Endothelial cell of umbilical vein (primary cell): ENCODE measurements around the gene RNF112.

Experiments used
- EZH2 ChIP-seq: IDR thresholded peaks from 2 replicates; pipeline ENCODE4 v1.6.1; 2012; ENCODE audit warnings: borderline replicate concordance, low read depth, mild to moderate bottlenecking, moderate library complexity, low read length, inconsistent platforms; ENCODE audit not compliant: severe bottlenecking
- FOS ChIP-seq: IDR thresholded peaks from 2 replicates; pipeline ENCODE4 v1.6.1; 2011; ENCODE audit warnings: mild to moderate bottlenecking, low read length, moderate library complexity, borderline replicate concordance; ENCODE audit not compliant: insufficient read depth
- GATA2 ChIP-seq: IDR thresholded peaks from 2 replicates; pipeline ENCODE4 v1.7.0; 2011; ENCODE audit warnings: low read depth, mild to moderate bottlenecking, moderate library complexity, mixed read lengths, low read length; ENCODE audit not compliant: insufficient read length, insufficient read depth
- JUN ChIP-seq: IDR thresholded peaks from 2 replicates; pipeline ENCODE4 v1.6.1; 2011; ENCODE audit warnings: borderline replicate concordance, low read depth; ENCODE audit not compliant: insufficient read length, insufficient read depth
- MYC ChIP-seq: IDR thresholded peaks from one replicate; pipeline ENCODE4 v1.6.1; 2011; ENCODE audit warnings: mild to moderate bottlenecking, low read depth, low read length
- POLR2A ChIP-seq: IDR thresholded peaks from 2 replicates; pipeline ENCODE4 v1.6.1; 2012; ENCODE audit warnings: low read depth, mild to moderate bottlenecking, control low read depth, low read length
- POLR2AphosphoS5 ChIP-seq: IDR thresholded peaks from 2 replicates; pipeline ENCODE4 v1.6.1; 2012; ENCODE audit warnings: low read depth, mild to moderate bottlenecking, control low read depth, low read length, moderate library complexity; ENCODE audit not compliant: insufficient read depth
- TF ChIP-seq, protein P1 (sequence below), 2 donors: IDR thresholded peaks; 1 replicate in 1 of 2; 2 replicates in 1 of 2; pipeline ENCODE4 v1.5.1; 2011; ENCODE audit warnings: low read length in 2 of 2, mild to moderate bottlenecking in 2 of 2, moderate library complexity in 2 of 2, control low read depth in 1 of 2, inconsistent platforms in 1 of 2, low read depth in 1 of 2; ENCODE audit not compliant: insufficient read depth in 1 of 2; ENCODE audit errors: extremely low read depth in 1 of 2
- TF ChIP-seq, protein P2 (sequence below): IDR thresholded peaks from 2 replicates; pipeline ENCODE4 v1.6.1; 2011; ENCODE audit not compliant: insufficient read depth, insufficient read length

DNA sequence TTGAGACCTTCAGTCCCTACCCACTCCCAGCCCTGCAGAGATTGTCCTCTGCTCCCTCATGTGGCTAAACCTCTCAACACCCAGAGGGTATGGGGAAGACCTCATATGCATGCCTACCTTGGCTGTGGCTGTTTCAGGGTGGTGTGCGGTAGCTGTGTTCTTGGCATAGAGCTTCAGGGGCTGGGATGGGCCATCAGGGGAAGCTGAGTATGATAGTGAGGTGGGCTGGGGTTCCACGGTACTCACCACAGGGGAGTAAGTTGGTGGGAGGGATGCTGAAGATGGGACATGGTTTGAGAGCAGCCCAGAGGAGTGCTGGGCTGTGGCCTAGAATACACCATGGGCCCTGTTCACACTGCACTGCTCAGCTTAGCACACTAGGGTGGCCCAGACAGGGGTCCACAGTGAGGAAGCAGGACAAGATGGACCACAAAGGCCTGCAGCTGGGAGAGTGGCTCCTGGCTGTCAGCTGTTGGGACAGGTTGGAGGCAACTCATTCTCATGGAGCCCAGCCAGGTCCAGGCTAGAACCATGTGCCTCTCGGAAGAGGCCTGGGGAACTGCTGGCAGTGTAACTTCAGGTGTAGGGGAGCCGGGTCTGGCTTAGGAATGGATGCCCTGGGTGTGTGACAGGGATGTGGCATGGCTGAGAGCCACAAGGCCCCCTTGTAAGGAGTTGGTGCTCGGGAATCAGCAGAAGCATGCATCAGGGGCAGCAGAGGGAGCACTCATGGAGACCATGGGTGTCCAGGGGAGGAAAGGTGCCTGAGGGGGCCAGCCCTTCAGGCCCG is 27.2 kb upstream of the RNF112 start:
- no peak for TF ChIP-seq POLR2A
- TF ChIP-seq, protein P1, sequence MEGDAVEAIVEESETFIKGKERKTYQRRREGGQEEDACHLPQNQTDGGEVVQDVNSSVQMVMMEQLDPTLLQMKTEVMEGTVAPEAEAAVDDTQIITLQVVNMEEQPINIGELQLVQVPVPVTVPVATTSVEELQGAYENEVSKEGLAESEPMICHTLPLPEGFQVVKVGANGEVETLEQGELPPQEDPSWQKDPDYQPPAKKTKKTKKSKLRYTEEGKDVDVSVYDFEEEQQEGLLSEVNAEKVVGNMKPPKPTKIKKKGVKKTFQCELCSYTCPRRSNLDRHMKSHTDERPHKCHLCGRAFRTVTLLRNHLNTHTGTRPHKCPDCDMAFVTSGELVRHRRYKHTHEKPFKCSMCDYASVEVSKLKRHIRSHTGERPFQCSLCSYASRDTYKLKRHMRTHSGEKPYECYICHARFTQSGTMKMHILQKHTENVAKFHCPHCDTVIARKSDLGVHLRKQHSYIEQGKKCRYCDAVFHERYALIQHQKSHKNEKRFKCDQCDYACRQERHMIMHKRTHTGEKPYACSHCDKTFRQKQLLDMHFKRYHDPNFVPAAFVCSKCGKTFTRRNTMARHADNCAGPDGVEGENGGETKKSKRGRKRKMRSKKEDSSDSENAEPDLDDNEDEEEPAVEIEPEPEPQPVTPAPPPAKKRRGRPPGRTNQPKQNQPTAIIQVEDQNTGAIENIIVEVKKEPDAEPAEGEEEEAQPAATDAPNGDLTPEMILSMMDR (IDR thresholded peaks at IDR 0.05; ENCODE audit: extremely low read depth in 1 of 2, insufficient read depth in 1 of 2, low read depth in 1 of 2, low read length in 2 of 2): no peak
- no peak for TF ChIP-seq POLR2AphosphoS5
- no peak for TF ChIP-seq EZH2
- no peak for TF ChIP-seq MYC
- TF ChIP-seq FOS: no peak
- TF ChIP-seq, protein P2, sequence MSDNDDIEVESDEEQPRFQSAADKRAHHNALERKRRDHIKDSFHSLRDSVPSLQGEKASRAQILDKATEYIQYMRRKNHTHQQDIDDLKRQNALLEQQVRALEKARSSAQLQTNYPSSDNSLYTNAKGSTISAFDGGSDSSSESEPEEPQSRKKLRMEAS: no peak
- no peak for TF ChIP-seq JUN
- no peak for TF ChIP-seq GATA2
